ENCODE data around the gene SHE.
"Not testable (repeated sequence)": the region's sequence is repeated elsewhere in the genome, so short reads cannot be mapped to it uniquely, and the experiment has no call there.

Gene SHE

DNA sequence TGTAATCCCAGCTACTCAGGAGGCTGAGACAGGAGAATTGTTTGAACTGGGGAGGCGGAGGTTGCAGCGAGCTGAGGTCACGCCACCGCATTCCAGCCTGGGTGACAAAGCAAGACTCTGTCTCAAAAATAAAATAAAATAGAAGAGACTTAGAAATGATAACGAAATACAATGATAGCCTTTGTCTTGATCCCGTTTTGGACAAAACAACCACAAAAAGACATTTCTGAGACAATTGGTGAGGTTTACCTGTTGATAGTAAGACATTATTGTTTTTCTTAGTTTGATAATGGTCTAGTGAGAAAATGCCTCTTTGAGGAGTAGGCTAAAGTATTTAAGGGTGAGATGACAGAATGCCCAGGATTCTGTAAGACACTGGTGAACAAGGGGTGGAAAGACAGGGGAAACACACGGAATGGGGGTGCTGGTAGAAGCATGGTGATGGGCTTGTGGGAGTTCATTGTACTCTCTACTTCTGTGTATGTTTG lies 11.9 kb upstream of the SHE start:
- DNase-seq (ENCODE audit: low read depth in 2 of 2), result no peak

DNA sequence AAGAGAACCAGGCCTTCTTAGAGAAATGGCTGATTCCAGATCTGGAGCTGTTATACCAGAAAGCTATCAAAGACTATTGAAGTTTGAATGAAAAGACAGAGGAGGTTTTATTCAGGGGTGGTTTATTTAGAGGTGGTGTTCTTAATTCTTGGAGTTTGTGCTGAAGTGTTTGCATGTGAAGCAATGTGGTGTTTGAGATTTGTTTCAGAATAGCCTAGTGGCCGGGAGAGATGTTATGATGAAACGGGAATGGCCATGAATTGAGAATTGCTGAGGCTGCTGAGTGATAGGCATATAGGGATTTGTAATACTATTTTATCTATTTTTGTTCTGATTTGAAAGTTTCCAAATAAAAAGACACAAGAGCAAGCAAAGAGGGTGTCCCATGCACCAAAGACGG lies 10.5 kb upstream of the SHE start:
- DNase-seq (ENCODE audit: low read depth in 2 of 2), result no peak

DNA sequence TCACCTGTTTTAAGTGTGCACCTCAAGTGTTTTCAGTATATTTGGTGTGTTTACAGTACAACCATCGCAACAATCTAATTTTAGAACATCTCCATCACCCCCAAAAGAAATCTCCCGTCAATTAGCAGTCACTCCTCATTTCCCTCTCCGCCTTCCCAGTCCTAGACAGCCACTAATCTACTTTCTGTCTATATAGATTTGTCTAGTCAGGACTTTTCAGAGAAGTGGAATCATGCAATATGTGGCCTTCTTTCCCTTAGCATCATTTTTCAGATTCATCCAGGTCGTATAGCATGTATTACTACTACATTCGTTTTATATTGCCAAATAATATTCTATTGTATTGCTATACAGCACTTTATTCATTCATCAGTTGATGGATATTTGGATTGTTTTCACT lies 1.7 kb upstream of the SHE start:
- DNase-seq (ENCODE audit: low read depth in 2 of 2), result no peak

DNA sequence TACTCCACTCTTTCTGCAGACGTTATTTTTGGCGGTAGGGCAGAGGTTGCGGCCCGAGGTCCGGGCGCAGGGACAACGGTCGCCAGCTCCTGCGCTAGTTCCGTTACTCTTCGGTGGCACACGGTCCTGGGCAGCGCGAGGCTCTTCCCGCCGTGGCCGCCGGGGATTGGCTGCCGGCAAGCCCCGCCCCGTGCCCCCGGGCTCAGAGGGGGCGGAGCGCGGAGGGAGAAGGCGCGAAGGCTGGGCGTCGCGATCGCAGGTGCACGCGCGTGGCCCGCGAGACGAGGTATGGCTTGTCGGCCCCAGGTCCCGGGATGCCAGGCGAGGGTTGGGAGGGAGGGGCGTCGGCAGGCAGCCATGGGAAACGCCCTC lies 518 bp upstream of the SHE start:
- DNase-seq (ENCODE audit: low read depth in 2 of 2), result no peak

DNA sequence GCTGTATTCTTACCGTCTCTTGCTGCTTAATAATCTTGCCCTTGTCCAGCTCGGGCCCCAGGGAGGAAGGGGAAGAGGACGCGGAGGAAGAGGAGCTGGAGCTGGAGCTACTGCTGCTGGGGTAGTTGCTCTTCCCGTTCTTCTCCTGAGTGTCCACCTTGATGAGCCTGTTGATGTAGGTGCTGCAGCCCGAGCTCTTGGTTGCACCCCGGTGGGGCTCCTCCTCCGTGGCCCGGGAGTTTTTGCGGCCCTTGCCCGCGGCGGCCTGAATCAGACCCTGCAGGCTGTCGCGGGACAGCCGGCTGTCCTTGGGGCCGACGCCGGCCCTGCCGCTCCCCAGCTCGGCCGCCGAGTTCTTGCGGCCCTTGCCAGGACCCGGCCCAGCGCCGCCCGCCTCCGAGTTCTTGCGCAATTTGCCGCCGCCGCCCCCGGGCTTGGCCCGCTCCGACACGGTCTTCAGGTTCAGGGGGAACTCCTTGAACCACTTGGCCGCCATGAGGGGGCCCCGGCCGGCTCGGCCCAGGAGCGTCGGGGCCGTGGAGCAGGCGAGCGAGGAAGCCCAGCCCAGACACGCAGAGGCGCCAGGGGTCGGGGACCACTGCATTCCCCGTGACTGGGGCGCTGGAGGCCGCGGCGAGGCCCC lies 668 bp downstream of the SHE start:
- no peak for DNase-seq (ENCODE audit: low read depth in 2 of 2)

DNA sequence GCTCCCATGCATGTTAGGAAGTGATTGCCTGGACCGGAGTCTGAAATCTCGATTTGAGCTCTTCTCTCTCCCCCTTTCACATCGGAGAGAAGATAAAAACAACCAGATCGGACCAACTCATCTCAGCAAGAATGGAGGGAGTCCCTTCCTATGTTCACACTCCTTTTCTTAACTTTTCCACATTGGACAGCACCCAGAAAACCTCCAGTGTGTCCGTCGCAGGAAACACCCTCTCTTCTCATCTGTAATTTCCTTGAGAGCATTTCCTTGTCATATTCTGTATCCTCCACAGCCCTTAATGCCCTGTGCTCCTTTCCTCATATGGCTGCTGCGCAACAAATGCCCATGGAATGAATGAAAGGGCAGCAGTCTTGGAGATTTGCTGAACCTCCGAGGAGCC lies 1.7 kb downstream of the SHE start:
- no peak for DNase-seq (ENCODE audit: low read depth in 2 of 2)

DNA sequence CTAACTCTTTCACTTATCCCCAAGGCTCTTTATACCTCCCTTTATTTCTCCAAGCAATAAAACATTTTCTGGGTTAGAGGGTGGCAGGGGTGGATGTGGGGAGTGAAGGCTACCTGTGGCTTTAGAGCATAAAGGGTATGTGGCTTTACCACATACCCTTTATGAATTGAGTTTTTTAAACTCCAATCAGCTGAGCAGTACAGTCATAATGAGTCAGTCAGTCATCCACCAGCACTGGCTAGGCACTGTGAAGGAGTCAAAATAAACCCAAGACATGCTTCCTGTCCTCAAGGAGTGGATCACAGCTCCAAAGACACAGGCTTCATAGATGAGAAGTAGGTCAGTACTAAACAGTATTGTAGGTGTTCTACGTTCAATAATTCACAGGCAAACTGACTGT lies 2.8 kb downstream of the SHE start:
- no peak for DNase-seq (ENCODE audit: low read depth in 2 of 2)

DNA sequence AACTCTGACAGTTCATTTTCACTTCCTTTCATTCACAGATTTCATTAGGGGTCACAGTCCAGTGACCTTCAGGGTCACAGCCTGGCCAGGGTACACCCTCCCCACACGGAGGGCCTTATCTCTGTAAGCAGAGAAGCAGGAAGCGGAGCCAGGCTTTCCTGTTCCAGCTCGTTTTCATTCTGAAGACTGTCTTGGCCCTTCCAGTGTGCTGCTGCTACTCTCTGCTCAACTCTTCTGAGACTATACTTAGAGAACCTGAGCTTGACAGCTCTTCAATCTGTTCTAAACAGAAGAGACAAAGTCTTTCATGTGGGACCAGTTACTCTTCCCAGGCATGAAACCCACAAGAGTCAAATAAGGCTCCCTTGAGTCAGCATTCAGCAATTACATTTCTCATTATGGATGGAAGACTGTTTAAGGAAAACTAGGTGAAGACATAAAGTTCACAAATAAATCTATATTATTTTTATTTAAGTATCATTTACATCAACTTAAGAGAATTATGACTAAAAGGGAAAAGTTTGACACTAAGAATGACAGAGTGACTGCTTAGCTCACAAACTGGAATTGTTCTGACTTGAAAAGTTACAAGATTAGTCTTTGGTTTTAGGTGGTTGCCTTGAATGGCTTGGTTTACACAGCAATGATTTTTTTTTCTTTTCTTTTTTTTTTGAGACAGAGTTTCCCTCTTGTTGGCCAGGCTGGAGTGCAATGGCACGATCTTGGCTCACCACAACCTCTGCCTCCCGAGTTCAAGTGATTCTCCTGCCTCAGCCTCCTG lies 5.0 kb downstream of the SHE start:
- no peak for DNase-seq (ENCODE audit: low read depth in 2 of 2)

DNA sequence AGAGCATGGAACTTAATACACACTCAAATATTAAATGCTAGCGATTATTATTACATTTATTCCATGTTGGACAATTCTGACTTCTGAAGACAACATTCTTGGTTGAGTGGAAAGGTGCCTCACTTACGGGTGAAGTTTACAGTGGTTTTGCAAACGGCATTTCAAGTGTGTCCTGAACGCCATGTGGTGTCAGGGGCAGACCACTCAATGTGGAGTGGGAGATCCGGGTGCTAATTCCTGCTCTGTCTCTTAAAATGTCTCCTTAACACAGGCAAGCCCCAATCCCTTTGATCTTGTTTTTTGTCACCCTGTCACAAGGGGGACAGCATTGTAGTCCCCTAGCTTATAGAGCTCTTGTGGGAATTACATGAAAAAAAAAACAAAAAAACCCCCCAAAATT lies 5.8 kb downstream of the SHE start:
- no peak for DNase-seq (ENCODE audit: low read depth in 2 of 2)

DNA sequence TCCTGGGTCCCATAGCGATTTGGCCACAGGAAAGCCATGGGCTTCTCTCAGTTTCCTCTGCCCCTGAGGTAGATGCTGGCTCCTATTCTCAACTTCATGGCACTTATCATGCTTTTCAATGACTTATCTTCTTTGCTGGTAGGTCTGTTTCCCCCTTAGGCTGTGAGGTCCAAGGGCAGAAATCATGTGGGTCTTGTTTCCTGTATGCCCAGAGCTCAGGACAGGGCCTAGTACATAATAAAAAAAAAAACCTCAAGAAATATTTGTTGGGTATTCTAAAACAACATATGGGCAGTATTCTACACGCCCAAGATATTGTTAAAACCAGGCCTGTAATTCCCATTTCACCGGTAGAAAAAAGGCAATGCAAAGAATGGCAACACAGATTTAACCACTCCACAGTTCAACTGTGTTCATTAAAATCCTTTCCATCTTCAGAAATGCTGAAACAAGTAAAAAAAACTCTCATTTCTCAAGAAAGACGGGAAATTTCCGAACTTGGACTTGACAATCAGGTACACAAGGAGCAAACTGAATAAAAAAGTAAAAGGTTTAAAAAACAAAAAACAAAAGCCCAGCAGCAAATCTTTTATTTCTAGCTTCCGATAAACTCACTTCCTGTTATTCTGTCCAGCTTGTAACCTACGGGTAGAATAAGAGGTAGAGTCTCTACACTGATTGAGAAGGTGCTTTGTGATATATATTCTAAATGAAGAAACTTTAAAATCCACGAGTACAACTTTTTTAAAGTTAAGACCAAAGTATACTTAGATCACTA lies 6.5 kb downstream of the SHE start:
- no peak for DNase-seq (ENCODE audit: low read depth in 2 of 2)

DNA sequence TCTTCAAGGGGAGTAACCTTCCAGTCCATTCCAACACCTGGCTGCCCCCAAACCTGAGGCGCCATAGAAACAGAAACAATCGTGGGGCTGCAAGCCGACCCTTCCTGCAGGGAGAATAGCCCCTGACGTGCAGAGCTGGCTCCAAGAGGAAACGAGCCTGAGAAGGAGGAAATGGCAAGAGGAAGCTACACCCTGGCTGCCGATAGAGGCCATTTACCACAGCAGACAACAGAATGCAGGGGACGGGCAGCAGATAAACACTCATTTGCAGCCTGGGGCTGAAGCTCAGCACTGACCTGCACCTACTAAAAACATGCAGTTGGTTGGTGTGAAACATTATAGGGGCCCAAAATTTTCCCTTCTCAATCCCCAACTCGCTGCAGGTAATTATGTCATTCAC lies 8.9 kb downstream of the SHE start:
- no peak for DNase-seq (ENCODE audit: low read depth in 2 of 2)

DNA sequence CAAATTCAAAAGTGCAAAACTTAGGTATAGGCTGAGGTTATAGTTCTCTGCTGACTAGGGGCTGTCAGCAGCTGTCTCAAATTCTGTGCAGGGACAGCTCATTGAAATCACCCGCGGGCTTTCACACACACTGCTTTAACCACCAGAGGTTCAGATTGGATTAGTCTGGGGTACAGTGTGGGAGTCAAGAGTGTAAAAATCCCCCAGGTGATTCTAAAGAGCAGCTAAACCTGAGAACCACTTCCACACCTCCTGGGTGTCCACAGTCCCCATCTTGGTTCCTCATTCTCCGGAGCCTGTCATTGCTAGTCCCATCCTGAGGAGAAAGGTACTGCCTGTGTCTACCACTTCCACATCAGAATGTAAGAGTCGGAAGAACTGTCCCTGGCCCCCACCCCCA lies 10.1 kb downstream of the SHE start:
- DNase-seq (ENCODE audit: low read depth in 2 of 2), result no peak

DNA sequence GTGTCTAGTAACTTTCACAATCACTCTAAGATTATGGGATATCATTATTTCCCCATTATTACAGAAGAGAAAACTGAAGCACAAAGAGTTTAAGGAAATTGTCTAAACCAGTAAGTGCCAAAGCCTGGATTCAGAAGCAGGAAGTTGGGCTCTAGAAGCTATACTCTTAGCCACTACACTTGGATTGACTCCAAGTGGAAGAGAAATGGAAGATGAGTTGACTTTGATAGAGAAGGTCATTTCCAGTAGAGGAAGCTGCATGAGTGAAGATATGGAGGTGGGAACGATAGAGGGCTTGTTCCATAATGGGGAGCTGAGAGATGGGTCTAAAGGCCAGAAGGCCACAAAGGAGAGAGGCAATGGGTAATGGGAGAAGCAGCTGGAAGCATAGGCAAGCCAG lies 11.9 kb downstream of the SHE start:
- no peak for DNase-seq (ENCODE audit: low read depth in 2 of 2)

DNA sequence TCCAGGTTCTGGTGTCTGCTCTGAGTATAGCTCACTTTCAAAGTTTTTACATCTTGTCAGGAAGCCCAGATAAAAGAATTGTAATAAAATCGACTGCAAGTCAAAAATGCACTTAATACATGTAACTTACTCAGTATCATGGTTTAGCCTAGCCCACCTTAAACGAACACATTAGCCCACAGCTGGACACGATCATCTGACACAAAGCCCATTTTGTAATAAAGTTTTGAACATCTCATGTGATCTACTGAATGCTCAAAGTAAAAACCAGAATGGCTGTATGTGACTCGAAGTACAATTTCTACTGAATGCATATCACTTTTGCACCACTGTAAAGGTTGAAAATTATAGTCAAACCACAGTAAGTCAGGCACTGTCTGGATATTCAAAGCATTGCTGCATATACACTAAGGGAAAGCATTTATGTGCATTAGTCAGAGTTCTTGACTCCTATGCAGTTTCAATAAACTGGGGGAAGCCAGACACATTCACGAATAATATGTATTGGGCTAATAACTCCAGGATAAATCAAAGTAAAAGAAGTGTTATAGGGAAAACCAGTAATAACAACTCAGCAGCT lies 12.4 kb downstream of the SHE start:
- no peak for DNase-seq (ENCODE audit: low read depth in 2 of 2)

DNA sequence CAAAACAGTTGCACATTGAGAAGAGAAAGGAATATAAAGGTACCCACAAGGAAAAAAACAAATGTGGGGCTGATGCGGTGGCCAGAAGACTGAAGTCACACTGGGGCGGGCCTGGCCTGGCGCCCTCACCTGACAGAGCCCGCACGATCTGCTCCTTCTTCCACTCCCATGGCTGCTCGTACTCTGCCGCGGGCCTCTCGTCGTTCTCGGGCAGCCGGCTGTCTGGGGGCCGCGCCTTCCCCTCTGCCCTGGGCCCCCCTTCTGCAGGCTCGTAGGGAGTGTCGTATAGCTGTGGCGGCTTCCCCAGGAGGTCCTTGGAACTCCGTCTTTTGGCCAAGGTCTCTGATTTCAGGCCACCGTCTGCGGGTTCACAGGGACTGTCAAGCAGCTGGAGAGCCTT lies 13.3 kb downstream of the SHE start:
- DNase-seq (ENCODE audit: low read depth in 2 of 2), result no peak

DNA sequence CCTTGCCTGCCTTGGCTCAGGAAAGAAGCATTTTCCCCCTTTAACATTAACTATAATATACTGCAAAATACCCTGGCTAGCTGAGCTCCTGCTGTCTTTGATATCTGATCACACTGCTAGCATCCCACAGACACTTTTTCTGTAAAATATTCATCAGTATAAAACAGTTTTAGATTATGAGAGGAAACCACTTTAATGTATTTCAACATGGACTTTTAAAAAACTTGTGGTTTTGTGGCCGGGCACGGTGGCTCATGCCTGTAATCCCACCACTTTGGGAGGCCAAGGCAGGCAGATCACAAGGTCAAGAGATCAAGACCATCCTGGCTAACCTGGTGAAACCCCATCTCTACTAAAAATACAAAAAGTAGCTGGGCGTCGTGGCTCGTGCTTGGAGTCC lies 15.5 kb downstream of the SHE start:
- not testable (repeated sequence) for DNase-seq (ENCODE audit: low read depth in 2 of 2)

DNA sequence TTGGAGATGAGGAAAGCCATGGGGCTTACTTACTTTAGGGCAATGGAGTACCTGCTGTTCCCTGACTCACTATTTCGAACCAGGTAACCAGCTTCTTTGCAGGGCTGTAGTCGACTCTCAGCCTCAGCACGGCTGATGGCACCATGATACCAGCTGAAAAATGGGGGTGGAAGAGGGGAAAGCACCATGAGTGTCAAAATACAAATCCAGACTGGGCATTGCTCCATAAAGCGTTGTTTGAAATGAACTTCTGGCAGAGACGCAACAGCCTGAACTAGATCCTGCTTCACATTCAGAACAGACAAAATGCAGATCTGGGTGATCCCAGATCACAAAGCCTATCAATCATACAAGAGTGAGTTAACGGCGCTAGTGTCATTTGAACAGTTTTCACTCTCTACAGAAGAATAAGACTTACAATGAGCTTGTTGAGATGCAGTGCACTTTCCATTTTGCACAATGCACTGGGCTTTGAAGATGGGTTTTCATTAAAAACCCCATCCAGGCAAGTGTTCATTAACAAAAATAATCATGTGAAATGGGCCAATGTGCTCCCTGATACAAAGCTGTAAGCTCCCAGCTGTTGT lies 16.2 kb downstream of the SHE start:
- no peak for DNase-seq (ENCODE audit: low read depth in 2 of 2)

DNA sequence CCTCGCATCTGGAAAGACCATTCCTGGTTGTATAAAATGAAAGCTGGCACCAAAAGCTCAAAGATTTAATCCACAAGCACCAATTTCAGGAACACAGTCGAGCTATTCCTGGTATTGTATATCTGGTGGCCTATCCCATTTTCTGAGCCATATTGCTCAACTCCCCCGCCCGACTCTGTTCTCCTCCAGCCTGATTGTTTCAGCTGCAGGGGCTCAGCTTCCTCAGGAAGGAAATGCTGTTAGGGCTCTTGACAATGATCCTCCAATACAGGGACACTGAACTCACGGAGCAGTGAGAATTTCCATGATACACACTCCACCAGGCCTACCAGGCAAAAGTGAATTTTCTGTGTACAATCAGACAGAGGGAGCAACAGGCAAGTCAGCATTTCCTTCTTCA lies 17.1 kb downstream of the SHE start:
- DNase-seq (ENCODE audit: low read depth in 2 of 2), result no peak

DNA sequence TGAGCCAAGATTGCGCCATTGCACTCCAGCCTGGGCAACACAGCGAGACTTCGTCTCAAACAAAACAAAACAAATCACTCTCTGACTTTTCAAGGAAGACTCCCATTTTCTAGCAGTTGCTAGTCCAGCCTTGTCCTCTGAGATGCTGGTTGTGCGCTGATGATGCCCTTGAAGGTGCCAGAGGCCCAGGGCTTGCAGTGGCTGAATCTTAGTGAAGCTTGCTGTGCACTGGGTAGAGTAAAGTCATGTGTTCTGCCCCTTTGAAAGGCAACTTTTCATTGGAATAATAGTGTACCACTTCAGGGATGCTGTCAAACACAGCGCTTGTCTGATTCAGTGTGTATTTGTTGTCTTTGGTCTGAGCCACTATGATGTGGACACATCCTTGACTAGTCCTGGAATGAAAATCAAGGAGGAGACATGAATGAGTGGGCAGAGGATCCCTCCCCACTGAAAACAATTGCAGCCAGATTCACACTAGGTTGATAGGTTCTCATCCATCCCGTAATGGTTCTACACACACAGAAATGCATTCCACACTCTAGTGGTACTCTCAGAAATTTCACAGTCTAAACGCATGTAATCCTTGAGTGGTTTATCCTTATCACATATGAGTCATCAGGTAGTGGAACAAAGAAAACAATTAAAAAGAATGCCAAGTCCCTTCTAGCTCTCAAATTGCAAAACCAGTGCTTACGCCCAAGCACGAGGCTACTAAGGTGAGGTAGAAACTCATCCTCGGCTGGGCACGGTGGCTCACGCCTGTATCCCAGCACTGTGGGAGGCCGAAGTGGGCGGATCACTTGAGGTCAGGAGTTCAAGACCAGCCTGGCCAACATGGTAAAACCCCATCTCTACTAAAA lies 18.0 kb downstream of the SHE start:
- DNase-seq (ENCODE audit: low read depth in 2 of 2), result no peak

DNA sequence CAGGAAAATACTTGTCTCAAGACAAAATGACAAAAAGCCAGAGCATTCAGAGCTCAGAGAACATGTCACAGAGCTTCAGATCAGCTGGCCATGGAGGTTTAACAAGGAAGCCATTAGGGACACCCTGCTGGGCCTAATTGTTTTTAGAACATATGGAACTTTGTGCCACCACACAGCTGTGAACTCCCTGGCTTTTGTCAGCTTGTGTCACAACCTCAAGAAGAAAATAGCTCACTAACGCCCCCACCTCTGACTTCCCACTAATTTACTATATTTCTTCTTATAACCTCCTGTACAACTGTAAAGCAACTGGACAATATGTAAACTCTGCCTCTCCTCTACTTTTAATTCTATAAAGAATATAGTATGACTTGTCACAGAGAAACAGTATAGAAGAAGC lies 21.2 kb downstream of the SHE start:
- no peak for DNase-seq (ENCODE audit: low read depth in 2 of 2)

DNA sequence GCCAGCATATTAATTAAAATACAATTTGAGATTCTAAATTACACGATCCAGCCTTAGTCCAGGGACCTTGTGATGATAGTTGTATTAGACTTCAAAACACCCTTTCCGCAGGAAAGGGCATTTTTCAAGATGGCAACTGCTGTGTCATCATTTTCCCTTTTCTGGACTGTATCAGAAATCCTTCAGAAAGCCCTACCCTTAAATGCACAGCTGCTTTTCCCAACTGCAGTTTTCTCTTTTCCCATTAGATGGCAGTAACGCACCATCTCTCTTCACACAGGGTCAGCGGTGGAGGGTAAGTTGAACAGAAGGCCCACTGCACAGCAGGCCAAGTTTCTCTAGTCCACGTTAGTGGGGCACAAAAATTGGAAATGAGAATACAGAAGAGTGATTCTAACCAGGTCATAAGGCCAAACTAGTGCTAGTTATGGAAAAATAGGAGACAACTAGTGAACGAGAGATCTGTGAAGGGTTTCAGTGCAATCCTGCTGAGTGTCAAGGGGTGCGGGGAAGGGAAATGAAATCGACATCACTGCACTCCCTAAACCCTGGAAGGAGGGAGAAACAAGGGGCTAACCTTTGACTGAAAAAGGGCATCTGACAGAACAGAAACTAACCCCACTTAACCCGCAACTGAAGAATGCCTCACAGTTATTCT lies 22.3 kb downstream of the SHE start:
- DNase-seq (ENCODE audit: low read depth in 2 of 2), result peak; percentile 29 to 35

Measured in stimulated activated CD8-positive, alpha-beta memory T cell treated with anti-CD3 and anti-CD28 coated beads, Interleukin-2, amount 100 ng/mL, for 1 hour (primary cell).